ENCODE measurements around the gene SLC39A9.

- no peak for TF ChIP-seq BHLHE40 (IDR thresholded peaks at IDR 0.05; ENCODE audit: borderline replicate concordance in 1 of 2, low read depth in 2 of 2, low read length in 1 of 2)
- no peak for TF ChIP-seq HCFC1 (IDR thresholded peaks at IDR 0.05; ENCODE audit: low read length)
- TF ChIP-seq FOXM1 (IDR thresholded peaks at IDR 0.05; ENCODE audit: low read depth, low read length): no peak
- TF ChIP-seq KLF5 (IDR thresholded peaks at IDR 0.05; ENCODE audit: partially characterized antibody): no peak
- TF ChIP-seq YBX1 (IDR thresholded peaks at IDR 0.05): no peak
- TF ChIP-seq SREBF2 (IDR thresholded peaks at IDR 0.05; ENCODE audit: low read length): no peak
- TF ChIP-seq CEBPZ (IDR thresholded peaks at IDR 0.05; ENCODE audit: low read depth, low read length): no peak
- TF ChIP-seq REST (IDR thresholded peaks at IDR 0.05; ENCODE audit: low read depth, low read length): no peak
- TF ChIP-seq EP300 (IDR thresholded peaks at IDR 0.05; ENCODE audit: borderline replicate concordance in 1 of 2, control insufficient read depth in 1 of 2, low read depth in 2 of 2, low read length in 2 of 2): no peak
- TF ChIP-seq FOS (IDR thresholded peaks at IDR 0.05; ENCODE audit: borderline replicate concordance, extremely low read depth, insufficient read length): no peak
- TF ChIP-seq MXI1 (IDR thresholded peaks at IDR 0.05; ENCODE audit: low read depth, low read length): no peak
- no peak for TF ChIP-seq CBX3 (IDR thresholded peaks at IDR 0.05; ENCODE audit: borderline replicate concordance, low read depth)
- TF ChIP-seq POLR2AphosphoS5 (IDR thresholded peaks at IDR 0.05; ENCODE audit: low read length): no peak
These were observed 66.3 kb downstream of the SLC39A9 start for GRCh38 chr14:69464829-69465228.
